ENCODE results near the gene FGF14.

FGF14 gene

GRCh38 chr13:102367836-102368235 is 34.0 kb downstream of the FGF14 start:
- no peak for DNase-seq (ENCODE audit: low read depth)

DNA sequence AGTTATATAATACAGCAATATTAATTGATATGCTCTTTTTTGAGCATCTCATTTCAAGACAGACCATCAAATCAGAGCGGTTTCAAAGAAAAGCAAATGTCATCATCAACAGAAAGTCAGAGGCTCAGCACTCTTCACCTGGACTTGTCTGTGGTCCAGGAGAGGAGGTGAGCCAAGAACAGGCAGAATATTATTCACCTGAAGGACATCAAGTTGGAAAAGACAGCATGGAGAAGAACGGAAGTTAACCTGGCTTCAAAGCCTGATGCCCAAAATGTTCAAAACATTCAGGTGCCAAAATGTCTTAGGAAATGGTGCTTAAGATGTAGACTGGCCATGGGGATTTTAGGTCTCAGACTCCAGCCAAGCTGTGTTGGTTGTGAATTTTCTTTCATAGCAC is 40.7 kb downstream of the FGF14 start:
- DNase-seq (ENCODE audit: low read depth), result no peak

DNA sequence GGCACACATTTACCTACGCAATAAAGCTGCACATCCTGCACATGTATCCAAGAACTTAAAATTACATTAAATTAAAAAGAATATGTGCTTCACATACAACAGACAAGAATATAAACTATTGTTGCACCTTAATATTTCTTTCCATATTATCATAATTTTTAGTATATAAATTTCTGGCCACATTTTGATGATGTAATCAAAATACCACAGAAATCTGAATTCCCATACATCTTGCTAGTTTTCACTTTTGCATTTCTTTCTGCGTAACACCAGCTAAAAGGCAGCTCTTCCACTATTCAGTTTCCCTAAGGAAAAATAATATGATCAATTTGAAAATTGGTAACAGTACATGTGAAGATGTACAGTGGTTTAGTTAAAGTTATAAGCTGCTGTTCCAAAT is 42.6 kb downstream of the FGF14 start:
- no peak for DNase-seq (ENCODE audit: low read depth)

DNA sequence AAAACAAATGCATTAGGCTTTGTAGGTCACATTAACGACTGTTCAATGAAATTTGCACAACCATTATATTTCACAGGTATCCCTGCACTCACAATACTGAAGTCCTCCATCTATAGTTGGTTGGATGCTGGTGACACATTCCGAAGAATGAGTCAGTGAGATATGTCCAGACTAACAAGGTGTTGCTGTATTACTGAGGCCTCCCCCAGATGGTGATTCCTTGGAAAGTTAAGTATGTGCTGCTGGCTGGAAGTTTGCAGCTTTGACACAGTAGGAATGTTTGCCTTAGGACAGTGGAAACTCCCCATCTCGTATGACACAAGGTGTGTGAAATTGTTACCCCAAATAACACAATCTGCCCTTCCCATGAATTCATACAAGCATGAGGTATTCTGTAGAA is 46.6 kb downstream of the FGF14 start:
- DNase-seq (ENCODE audit: low read depth), result no peak

- no peak for DNase-seq (ENCODE audit: low read depth)
Measured at GRCh38 chr13:102354011-102354410, 47.8 kb downstream of the FGF14 start.

GRCh38 chr13:102351521-102351920 is 50.3 kb downstream of the FGF14 start:
- no peak for DNase-seq (ENCODE audit: low read depth)

DNA sequence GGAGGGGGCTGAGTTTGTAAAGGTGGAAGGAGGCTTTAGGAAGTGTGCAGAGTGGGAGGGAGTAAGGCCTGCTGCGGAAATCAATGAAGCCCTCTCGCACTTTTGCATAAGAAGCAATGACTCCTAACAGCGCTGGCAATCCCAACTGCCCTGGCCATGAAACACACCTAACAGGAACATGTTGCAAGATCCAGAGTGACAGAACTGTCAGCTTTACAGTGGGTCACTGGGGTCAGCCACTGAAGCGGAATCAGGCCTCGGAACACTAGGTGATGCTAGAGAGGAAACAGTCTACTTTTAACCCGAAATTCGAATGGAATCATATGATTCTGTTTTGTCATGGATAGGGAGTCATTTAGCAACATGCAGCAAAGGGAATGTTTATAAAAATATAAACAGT is 54.4 kb downstream of the FGF14 start:
- DNase-seq (ENCODE audit: low read depth), result no peak

- DNase-seq (ENCODE audit: low read depth), result no peak
Measured at GRCh38 chr13:102346769-102347168, 55.1 kb downstream of the FGF14 start.

GRCh38 chr13:102344410-102344809 is 57.4 kb downstream of the FGF14 start:
- no peak for DNase-seq (ENCODE audit: low read depth)

DNA sequence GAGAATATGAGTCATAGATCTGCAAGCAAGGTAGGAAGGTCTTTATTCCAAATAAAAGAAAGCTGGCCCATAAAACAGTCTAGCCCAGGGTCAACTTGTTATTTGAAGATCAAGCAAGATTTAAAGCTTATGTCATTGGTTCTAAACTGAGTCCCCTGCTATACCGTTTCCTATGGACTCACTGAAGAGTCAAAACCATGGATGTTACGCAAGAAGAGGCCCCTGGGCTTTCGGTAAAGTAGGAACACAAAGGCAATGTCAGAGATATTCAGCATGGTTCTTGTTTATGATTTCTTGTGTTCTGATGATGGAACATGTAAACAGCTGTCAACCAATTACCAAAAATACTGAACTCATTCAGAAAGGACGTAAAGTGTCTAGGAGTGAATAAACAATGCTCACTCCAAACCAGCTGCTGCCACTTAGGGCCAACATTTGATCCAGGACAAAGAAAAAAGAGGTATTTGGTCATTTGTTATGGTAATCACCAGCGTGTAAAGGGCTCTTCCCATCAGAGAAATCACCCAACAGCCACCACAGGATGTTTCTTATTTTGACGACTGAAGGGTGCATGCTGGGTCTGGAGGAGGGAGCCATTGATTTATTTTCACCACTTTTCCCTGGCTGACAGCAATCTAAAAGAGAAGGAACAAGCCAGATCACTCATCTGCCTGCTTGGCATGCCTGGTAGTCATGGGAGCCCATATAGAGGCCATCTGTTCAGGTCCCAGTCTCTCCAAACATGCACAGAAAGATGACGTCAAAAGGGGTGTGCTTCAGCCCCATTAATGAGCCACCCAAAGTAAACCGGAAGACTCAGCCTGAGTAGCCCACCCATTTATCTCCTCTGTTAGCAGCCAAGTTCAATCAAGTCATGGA is 68.3 kb downstream of the FGF14 start:
- DNase-seq (ENCODE audit: low read depth), result no peak

GRCh38 chr13:102328909-102329308 is 72.9 kb downstream of the FGF14 start:
- DNase-seq (ENCODE audit: low read depth), result no peak

DNA sequence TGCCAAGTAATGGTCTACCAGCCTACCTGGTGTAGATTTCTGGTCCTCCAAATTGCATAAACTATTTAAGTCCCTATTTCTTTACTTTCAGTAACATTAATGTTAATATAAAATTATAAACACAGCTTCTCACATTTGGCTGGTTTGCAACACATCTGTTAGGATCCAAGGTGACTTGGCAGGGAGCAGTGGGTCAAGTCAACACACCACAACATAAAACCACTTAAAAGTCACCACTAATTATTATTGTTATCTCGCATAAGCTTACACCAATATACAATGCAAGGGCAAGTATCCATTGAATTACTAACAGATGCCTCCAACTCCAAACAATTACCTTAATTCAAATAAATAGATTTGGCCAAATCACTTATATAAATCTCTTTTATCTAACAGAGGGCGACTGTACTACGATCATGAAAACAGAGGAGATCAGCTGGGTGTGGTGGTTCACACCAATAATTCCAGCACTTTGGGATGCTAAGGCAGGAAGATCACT is 74.7 kb downstream of the FGF14 start:
- DNase-seq (ENCODE audit: low read depth), result no peak

DNA sequence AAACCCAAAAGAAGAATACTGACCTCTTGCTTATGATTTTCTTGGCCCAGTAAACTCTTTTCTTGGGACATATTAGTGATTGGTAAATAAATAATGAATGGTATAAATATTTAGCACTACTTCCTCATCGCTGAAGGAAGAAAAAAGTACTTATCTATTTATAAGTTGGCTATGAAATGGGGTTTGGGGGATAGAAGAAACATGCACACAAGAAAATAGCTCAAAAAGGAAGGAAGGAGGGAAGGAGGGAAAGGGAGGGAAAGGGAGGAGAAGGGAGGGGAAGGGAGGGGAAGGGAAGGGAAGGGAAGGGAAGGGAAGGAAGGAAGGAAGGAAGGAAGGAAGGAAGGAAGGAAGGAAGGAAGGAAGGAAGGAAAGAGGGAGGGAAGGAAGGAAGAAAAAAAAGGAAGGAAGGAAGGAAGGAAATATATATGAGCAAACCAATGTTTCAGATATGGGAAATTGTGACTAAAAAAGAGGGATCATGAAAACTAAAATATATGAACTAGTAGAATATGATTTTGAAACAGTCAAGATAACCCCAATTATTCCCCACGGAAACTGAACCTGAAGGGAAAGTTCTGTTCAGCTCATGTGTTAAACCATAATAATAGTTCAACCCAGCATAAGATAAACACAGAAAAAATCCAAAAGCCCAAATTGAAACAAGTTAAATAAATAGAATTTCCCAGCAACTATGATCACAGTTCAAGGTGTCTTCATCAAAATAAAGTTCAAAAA is 75.3 kb downstream of the FGF14 start:
- DNase-seq (ENCODE audit: low read depth), result no peak

GRCh38 chr13:102325321-102325720 is 76.5 kb downstream of the FGF14 start:
- no peak for DNase-seq (ENCODE audit: low read depth)

DNA sequence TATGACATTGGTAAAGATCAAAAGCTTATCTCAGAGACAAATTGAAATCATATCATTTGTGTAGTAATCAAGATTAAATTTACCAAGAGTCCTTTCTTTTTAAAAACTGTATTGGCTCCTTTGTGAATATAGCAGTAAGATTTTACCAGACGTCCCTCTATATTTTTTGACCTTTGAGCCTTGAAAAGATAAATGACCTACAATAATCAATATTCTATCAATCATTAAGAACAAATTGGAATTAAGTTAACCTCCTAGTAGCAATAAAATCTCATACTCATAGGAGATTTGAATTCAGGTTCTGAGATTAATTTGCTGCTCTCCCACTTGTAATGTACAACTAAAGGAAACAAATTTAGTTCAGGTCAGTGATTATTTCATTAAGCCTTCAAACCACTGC is 78.3 kb downstream of the FGF14 start:
- DNase-seq (ENCODE audit: low read depth), result no peak

- no peak for DNase-seq (ENCODE audit: low read depth)
Measured at GRCh38 chr13:102323012-102323411, 78.8 kb downstream of the FGF14 start.

DNA sequence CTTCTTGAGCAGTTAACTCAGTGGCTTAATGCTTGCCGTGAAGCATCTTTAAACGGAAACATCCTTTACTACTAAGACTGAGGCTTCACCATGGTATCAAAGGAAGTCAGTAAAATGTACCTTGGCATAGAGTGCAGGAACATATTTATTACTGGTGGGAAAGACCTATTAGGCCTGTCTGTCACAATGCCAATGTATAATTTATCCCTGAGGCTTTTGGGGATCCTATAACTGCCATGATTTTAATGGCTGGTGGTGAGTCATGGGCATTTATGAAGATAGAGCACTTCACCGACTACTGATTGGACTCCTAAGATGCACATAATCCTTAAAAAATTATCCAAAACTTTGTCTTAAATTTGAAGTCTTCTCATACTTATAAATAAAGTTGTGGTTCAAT is 79.6 kb downstream of the FGF14 start:
- no peak for DNase-seq (ENCODE audit: low read depth)

GRCh38 chr13:102318233-102318632 is 83.6 kb downstream of the FGF14 start:
- no peak for DNase-seq (ENCODE audit: low read depth)

DNA sequence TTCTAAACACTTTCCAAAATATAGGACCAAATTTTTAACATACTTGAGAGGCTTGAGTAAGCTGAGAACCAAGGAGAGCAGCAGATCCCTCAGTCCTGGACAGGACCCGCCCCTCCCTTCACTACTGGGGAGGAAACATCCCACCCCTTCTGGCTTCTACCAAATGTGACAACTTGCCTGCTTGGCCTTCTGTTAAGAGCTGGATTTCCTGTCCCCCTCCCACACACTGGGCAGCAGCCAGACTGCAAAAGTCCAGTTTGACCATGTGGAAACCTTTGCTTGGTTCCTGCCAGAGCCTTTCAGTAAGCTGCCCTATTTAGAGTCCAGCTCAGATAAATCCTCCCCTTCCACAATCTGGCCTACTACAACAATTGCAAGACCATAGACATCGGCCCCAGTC is 84.3 kb downstream of the FGF14 start:
- DNase-seq (ENCODE audit: low read depth), result no peak

GRCh38 chr13:102316732-102317131 is 85.1 kb downstream of the FGF14 start:
- no peak for DNase-seq (ENCODE audit: low read depth)

DNA sequence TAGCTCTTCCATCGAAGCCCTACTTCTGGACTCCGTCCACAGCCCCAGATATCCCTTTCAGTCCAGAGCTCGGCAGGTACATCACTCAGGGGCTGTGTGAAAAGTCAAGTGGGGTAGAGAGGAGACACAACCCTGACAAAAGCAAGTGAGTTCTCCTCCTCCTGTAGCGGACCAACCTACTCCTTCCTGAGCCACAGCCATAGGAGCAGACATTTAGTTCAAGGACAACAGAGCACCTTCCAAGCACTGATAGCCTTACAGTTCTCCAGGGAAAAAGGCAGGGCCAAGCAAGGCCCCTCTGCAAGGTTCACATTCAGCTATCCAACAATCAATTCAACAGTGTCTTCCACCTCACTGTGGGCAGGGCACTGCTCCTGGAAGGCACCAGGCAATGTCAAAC is 89.0 kb downstream of the FGF14 start:
- DNase-seq (ENCODE audit: low read depth), result no peak

GRCh38 chr13:102311901-102312300 is 89.9 kb downstream of the FGF14 start:
- DNase-seq (ENCODE audit: low read depth), result no peak

DNA sequence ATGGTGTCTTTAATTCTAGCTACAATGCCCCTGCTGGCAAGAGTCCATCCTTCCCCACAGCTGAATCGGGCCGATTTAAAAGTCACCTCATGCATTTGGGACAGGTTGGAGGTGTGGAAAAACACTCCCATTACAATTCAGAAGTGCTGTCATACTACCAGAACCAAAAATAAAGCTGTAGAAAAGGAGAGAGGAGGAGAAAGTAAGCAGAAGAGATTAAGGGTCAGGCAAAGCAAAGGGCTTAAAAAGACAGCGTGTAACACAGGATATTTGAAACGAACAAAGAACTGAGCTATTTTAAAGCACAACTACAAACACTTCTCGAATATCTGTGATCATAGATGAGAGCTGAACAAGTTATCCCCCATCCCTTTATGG is 90.4 kb downstream of the FGF14 start:
- DNase-seq (ENCODE audit: low read depth), result no peak

Data from activated T-cell treated with anti-CD3 and anti-CD28 coated beads for 24 hours (primary cell).